HG03095 (cell line): ENCODE data around the gene CHAD.
"Not testable (repeated sequence)": the region's sequence is repeated elsewhere in the genome, so short reads cannot be mapped to it uniquely, and the experiment has no call there.

ENCODE experiments used
- ATAC-seq: cut with Tn5 transposase; IDR thresholded peaks from one replicate; pipeline ENCODE4 v1.9.1; 2021; ENCODE audit warnings: moderate library complexity; ENCODE audit not compliant: unreplicated experiment

CHAD gene

GRCh38 chr17:50495217-50495823, 26.6 kb upstream of the CHAD start:
- ATAC-seq = no peak

DNA sequence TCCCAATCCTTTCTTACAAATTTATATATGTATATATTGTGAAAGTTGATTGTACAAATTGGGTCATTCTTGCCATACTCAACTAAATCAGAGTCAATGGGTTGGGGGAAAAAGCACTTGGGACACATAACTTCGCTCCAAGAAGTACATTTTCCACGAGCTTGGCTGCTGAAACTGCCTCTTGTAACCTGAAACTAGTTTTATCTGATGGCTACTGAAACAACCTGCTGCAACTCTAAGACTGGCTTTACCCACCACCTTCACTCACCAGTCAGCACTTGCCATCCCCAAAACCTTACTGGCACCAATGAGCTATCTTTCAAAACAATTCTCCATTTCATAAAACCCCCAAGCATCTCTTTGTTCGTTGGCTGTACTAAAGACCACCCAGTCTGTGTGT, 25.1 kb upstream of the CHAD start:
- ATAC-seq = no peak

DNA sequence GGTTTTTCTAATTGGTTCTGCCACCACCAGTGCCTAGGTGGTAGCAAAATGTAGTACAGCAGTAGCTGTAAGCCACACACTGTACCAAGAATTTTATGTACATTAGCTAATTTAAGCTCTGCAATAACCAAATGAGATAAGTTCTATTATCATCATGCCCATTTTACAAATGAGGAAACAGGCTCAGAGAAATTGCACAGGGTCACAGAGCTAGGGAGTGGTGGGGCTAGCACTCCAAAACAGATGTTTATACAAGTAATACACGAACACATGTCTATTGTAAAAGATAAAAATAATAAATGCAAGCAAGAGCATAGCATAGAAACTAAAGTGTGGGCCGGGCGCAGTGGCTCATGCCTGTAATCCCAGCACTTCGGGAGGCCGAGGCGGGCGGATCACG, 23.5 kb upstream of the CHAD start:
- no peak for ATAC-seq

DNA sequence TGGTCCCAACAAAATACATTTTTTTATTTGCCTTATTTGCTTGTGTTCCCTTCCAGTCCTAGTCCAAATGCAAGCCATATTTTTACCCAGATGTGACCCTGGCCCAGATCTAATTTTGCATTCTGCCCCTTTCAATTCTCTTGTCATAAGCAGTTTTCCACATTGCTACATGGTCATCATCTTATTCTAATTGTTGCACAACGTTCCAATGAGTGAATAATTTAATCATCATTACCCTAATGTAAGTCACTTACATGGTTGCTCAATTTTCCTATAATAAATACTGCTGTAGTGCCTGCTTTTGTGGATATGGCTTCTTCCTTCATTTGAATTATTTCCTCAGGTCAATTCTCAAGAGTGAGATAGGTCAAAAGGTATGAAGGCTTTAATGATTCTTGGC, 22.8 kb upstream of the CHAD start:
- no peak for ATAC-seq

DNA sequence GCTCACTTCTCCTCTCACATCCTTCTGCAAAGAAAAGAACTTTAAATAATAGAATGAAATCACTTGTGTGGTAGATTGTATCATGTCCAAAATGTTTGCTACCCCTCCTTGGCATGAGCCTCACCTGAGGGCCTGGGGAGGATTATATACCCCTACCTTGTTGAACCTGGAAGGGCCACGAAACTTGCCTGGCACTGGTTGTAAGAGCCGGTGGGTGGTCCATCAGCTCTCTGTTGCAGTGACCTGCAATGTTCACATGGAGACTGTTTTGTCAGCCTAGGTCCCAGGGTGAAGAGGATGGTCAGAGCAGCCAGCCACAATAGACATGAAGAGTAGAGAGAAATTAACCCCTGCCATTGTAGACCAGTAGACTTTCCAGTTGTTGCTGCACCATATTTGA, 20.2 kb upstream of the CHAD start:
- ATAC-seq = no peak

- no peak for ATAC-seq
Observed at GRCh38 chr17:50487213-50488096, 18.8 kb upstream of the CHAD start.

GRCh38 chr17:50484386-50485155, 15.9 kb upstream of the CHAD start:
- ATAC-seq = no peak

DNA sequence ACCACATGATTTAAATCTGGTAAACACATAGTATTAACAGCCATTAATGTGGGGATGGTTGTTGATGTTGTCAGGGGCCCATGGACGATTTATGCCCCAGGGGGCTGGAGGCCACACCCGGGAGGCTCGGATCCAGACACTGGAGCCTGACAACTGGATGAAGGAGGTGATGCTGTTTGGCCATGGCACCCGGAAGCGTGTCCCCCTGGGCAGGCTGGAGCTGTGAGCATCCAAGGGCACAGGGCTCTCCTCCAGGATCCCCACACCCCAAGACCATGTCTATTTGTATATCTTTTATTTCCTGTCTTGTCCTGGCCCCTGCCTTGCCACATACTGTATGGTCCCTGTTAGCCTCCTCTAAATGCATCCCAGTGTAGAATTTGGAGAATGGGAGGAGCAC, 14.6 kb upstream of the CHAD start:
- no peak for ATAC-seq

GRCh38 chr17:50482516-50482915, 13.8 kb upstream of the CHAD start:
- ATAC-seq = no peak

DNA sequence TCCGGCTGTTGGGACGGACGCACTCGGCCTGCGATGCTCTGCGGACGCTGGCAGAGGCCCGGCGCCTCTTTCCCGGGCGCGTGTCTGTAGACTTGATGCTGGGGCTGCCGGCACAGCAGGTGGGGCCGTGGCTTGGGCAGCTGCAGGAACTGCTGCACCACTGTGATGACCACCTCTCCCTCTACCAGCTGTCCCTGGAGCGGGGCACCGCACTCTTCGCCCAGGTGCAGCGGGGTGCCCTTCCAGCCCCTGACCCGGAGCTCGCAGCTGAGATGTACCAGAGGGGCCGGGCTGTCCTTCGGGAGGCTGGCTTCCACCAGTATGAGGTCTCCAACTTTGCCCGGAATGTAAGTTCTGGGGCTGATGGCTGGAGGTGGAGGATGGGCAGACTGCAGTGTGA, 13.4 kb upstream of the CHAD start:
- ATAC-seq = no peak

GRCh38 chr17:50481648-50482047, 13.0 kb upstream of the CHAD start:
- no peak for ATAC-seq

- no peak for ATAC-seq
Observed at GRCh38 chr17:50480854-50481490, 12.3 kb upstream of the CHAD start.

GRCh38 chr17:50480142-50480764, 11.6 kb upstream of the CHAD start:
- ATAC-seq = no peak

DNA sequence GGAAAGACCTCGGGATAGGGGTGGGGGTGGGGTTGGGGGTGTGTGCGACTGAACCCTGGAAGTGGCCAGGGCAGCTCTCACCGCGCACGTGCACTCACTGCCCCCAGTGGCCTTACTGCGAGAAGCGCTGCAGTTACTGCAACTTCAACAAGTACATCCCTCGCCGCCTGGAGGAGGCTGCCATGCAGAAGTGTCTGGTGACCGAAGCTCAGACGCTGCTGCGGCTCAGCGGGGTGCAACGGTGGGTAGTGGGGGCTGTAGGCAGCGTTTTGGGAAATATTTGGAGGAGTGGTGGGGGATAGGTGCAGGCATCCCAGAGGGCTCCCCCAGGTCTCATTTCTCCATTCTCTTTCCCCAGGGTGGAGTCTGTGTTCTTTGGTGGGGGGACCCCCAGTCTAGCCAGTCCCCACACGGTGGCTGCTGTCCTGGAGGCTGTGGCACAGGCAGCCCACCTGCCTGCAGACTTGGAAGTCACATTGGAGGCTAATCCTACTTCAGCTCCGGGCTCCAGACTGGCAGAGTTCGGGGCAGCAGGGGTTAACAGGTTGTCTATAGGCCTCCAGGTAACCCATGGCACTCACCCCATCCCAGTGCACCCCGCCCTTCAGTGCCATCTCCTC, 11.0 kb upstream of the CHAD start:
- no peak for ATAC-seq

- ATAC-seq = peak; percentile 89
Observed at GRCh38 chr17:50478391-50479381, 10.0 kb upstream of the CHAD start, which contains the start of gene RSAD1. TSS of gene RSAD1 (plus strand) at chr17:50478860. CDS start at chr17:50478885, 25 bp downstream.

GRCh38 chr17:50477976-50478375, 9.3 kb upstream of the CHAD start:
- ATAC-seq = no peak

GRCh38 chr17:50476545-50477315, 8.1 kb upstream of the CHAD start:
- no peak for ATAC-seq

DNA sequence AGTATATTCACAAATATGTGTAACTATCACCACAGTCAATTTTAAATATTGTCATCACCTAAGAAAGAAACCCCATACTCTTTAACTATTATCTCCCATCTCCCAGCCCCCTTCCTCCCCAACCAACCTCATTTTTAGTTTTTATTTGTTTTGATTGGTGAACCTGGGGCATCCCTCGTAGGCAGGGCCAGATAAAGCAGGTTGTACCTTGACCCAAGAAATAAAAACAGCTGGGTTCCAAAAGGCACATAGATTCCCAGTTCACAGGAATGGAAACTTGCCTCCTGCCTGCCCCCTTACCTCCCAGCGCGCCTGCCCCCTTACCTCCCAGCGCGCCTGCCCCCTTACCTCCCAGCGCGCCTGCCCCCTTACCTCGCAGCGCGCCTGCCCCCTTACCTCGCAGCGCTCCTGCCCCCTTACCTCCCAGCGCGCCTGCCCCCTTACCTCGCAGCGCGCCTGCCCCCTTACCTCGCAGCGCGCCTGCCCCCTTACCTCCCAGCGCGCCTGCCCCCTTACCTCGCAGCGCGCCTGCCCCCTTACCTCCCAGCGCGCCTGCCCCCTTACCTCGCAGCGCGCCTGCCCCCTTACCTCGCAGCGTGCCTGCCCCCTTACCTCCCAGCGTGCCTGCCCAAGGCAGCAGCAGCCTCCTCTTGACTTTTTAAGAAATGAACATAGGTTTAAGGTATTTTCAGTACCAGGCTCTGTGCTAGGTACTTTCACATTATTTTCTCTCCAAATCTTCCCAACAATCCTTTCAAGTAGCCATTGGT, 7.3 kb upstream of the CHAD start:
- ATAC-seq = not testable (repeated sequence)
